HL-60 (cell line): Measurements from ENCODE around the gene KRTAP4-12.
"Not testable (repeated sequence)": the region's sequence is repeated elsewhere in the genome, so short reads cannot be mapped to it uniquely, and the experiment has no call there.

Source experiments
- DNase-seq, 2 experiments: peaks; one replicate each; pipeline ENCODE4 v3.0.0-alpha.2; 2010 to 2020; ENCODE audit warnings: low read depth in 1 of 2, low spot score in 1 of 2
- H3K27ac ChIP-seq: fragments of 250-450 bp; sonication (Bioruptor Pico); replicated peaks from 2 replicates; pipeline ENCODE4 v1.5.1; 2020; ENCODE audit warnings: mild to moderate bottlenecking, moderate library complexity
- H3K27me3 ChIP-seq: fragments of 250-450 bp; sonication (Bioruptor Pico); 2 replicates; pipeline ENCODE4 v1.5.1; 2021; ENCODE audit warnings: mild to moderate bottlenecking, moderate library complexity; ENCODE audit not compliant: insufficient read depth, poor library complexity, severe bottlenecking
- H3K4me3 ChIP-seq: replicated peaks from 2 replicates; pipeline ENCODE4 v1.5.1; 2011; ENCODE audit warnings: mild to moderate bottlenecking, control low read depth, low read length; ENCODE audit not compliant: insufficient read depth
- CTCF ChIP-seq: IDR thresholded peaks from one replicate; pipeline ENCODE4 v1.5.1; 2011; ENCODE audit warnings: low read length, control low read depth, inconsistent platforms; ENCODE audit not compliant: insufficient read depth
- GABPA ChIP-seq: IDR thresholded peaks from 2 replicates; pipeline ENCODE4 v1.6.1; 2012; ENCODE audit warnings: low read depth
- POLR2AphosphoS5 ChIP-seq: IDR thresholded peaks from 2 replicates; pipeline ENCODE4 v1.6.1; 2012; ENCODE audit warnings: low read depth
- SPI1 ChIP-seq: IDR thresholded peaks from 2 replicates; pipeline ENCODE4 v1.6.1; 2012; ENCODE audit warnings: low read depth, mild to moderate bottlenecking, borderline replicate concordance
- TF ChIP-seq, protein P1 (sequence below): IDR thresholded peaks from 2 replicates; pipeline ENCODE4 v1.6.1; 2012; ENCODE audit warnings: low read depth; ENCODE audit not compliant: insufficient replicate concordance

The KRTAP4-12 gene

GRCh38 chr17:41125064-41125463, 1.1 kb upstream of the KRTAP4-12 start:
- TF ChIP-seq CTCF, result no peak
- no peak for TF ChIP-seq GABPA
- TF ChIP-seq POLR2AphosphoS5, result no peak
- TF ChIP-seq, protein P1, sequence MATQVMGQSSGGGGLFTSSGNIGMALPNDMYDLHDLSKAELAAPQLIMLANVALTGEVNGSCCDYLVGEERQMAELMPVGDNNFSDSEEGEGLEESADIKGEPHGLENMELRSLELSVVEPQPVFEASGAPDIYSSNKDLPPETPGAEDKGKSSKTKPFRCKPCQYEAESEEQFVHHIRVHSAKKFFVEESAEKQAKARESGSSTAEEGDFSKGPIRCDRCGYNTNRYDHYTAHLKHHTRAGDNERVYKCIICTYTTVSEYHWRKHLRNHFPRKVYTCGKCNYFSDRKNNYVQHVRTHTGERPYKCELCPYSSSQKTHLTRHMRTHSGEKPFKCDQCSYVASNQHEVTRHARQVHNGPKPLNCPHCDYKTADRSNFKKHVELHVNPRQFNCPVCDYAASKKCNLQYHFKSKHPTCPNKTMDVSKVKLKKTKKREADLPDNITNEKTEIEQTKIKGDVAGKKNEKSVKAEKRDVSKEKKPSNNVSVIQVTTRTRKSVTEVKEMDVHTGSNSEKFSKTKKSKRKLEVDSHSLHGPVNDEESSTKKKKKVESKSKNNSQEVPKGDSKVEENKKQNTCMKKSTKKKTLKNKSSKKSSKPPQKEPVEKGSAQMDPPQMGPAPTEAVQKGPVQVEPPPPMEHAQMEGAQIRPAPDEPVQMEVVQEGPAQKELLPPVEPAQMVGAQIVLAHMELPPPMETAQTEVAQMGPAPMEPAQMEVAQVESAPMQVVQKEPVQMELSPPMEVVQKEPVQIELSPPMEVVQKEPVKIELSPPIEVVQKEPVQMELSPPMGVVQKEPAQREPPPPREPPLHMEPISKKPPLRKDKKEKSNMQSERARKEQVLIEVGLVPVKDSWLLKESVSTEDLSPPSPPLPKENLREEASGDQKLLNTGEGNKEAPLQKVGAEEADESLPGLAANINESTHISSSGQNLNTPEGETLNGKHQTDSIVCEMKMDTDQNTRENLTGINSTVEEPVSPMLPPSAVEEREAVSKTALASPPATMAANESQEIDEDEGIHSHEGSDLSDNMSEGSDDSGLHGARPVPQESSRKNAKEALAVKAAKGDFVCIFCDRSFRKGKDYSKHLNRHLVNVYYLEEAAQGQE, result no peak
- no peak for TF ChIP-seq SPI1
- DNase-seq, result no peak
- Histone ChIP-seq H3K27me3 (no peaks in the 10 kb centered on the region), H3K27ac (no peak overlapping the region), H3K4me3 (no peak overlapping the region)

DNA sequence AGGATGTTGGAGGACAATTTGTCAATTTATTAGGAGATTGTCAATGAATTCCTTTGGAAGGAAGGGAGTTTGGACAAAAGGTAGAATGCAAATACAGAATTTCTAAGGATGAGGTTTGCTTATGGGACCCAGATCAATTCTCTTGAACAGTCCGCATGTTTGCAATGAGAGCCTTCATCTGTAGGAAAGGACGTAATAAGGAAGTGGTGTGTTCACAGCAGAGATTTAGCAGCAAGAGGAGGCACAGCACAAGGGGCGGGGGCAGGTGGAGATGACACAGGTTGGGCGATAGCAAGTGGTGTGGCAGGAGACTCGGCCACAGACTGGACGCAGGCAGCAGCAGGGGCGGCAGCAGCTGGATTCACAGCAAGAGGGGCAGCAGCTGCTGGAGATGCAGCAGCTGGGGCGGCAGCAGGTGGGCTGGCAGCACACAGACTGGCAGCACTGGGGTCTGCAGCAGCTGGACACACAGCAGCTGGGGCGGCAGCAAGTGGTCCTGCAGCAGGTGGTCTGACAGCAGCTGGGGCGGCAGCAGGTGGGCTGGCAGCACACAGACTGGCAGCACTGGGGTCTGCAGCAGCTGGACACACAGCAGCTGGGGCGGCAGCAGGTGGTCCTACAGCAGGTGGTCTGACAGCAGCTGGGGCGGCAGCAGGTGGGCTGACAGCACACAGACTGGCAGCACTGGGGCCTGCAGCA, 541 bp downstream of the KRTAP4-12 start:
- not testable (repeated sequence) for H3K27ac ChIP-seq, H3K4me3 ChIP-seq, H3K27me3 ChIP-seq, DNase-seq
- TF ChIP-seq SPI1, result 0 out of 2 replicates have a peak, but pooled peaks have one; percentile 11

DNA sequence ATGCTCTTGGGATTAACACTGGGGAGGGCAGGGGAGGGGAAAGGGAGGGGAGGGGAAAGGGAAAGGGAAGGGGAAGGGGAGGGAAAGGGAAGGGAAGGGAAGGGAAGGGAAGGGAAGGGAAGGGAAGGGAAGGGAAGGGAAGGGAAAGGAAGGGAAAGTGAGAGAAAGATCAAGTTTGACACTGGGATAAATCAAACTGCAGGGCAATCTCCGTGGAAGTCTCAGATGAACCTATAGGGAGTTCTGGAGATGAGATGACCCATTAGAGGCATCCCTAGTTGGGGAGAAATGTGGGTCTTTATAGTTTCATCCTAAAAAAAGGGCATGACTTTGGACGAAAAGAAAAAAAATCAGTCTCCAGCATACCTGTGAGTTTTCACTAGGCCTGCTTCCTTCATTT, 2.2 kb downstream of the KRTAP4-12 start:
- H3K27ac ChIP-seq, result no peak overlapping the region
- H3K27me3 ChIP-seq, result no peaks in the 10 kb centered on the region
- no peak for TF ChIP-seq CTCF
- no peak for TF ChIP-seq POLR2AphosphoS5
- TF ChIP-seq GABPA, result no peak
- TF ChIP-seq SPI1, result no peak
- TF ChIP-seq, protein P1, result no peak
- H3K4me3 ChIP-seq, result no peak overlapping the region
- DNase-seq, result no peak

DNA sequence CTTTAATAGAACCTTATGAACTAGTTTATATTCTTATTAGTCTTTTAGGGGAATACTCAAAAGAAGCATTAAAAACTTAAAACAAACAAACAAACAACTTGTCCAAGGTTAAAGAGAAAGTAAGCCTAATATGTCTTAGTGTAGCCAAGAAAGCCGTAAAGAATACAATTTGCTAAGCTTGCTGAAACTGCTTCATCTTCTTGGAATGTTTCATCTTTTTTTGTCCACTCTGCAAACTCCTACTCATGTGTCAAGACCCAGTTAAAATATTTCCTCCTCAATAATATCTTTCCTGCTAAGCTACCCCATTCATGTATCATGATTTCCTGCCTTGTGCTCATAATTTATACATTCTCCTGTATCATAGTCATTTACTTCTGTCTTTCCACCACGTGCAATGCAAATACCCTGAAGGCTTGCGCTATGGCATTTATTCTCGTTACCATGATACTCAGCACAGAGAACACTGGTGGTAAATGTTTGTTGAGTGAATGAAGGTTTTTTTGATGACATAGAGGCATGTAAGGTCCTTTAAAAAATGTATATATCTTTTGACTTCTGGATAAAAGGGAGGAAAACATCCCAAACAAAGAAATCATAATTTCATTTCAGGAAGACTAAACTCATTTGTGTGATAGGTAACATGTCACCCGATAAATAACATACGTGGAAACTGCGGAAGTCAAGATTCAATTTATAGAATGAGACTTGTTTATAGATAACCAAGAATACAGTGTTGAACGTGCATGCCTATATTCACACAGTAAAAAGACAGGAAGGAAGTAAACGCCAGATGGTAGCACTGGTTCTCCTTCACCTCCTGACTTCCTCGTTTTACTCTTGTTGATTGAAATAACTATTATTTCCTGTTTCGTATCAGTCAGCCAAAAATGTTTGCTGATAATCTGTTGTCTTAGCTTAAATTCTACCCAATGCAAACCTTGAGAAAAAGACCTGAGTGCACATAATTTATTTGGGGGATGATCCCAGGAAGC, 4.0 kb downstream of the KRTAP4-12 start:
- H3K4me3 ChIP-seq, H3K27me3 ChIP-seq: not testable (repeated sequence)
- H3K27ac ChIP-seq, result peak overlapping the region; percentile 75
- TF ChIP-seq SPI1, result peak; percentile 93
- TF ChIP-seq POLR2AphosphoS5, result peak; percentile 39; the same call in 1 of the 2 replicates
- peak in 1 of 2 experiments; percentile 68 for DNase-seq
